Femur (tissue), 1 donor: ENCODE results near the gene OR1J2.

Experiments used
- DNase-seq: peaks from one replicate; pipeline ENCODE4 v3.0.0-alpha.2; 2017

OR1J2 gene

DNA sequence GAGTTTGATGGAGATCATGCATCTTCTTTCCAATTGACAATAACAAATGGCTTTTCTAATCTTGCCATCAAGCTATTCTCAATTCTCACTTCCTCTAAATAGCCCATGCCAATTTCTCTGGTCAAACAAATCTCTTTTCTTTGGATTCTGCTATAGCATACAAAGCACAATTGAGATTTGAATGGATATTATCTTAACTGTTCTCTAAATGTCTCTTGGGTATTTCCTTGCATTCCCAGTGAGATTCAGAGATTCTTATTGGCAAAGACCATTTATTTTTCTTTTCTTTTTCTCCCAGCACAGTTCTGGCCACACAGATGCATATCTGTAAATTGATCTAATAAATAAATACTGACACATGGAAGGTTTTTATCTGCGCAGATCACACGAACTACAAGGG lies 42.2 kb downstream of the OR1J2 start, which contains the start of gene OR1N2:
Gene OR1N2, plus strand, starts transcription at position 301 of the 400 bp plus-strand sequence. CDS start 100 bp downstream, outside the sequence.
- DNase-seq: no peak
